Measurements from ENCODE around the gene SRGN. TPM values are rescaled to one million over a fixed set of nuclear protein-coding genes. Genes with fewer than 3 reads are reported as not detected.

Gene SRGN
- total RNA-seq, 6 experiments from 2014 or later, result 128 to 471 (median 424) TPM

DNA sequence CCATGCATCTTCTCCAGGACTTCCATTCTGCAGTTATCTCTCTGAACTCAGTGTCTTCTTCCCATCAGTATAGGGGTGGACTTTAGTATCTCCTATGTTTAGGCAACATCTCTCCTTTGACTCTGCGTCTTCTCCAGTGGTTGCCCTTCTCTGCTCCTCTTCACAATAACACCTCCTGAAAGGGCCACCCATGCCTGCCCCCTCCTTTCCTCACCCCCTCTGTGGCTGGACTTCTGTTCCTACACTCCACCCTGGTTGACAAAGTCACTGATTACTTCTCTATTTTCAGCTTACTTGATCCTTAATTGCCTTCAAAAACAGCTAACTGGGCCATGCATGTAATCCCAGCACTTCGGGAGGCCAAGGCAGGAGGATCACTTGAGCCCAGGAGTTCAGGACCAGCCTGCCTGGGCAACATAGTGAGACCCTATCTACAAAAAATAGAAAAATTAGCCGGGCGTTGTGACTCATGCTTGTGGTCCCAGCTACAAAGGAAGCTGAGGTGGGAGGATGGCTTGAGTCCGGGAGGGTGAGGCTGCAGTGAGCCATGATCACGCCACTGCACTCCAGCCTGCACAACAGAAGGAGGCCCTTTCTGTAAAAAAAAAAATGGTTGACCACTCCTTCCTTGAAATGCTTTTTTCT is 13.7 kb downstream of the SRGN start:
- peaks cover 24% of the 10 kb centered on the region for H3K4me1 Mint-ChIP-seq (ENCODE audit: low read depth)

DNA sequence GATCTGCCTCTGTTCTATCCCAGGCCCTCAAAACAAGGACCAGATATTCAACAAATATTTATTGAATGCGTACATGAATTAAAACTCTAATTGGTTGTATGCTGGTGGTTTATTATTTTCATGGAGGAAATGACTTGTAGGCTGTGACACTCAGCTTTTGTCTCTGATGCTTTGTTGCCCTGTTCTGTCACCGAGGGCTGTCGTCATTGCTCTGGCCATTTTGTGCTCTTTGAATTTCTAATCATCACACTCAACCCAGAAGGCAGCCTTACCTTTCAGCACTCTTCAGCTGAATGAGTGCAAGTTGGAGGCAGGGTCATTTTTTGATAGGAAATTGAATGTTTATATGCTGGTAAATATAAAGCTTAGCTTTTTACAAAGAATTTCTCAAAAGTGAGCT is 14.5 kb downstream of the SRGN start:
- Mint-ChIP-seq H3K9me3 (no peaks in the 10 kb centered on the region), H3K4me3 (peak overlapping the region; percentile 44), H3K4me1 (ENCODE audit: low read depth) (peaks cover 24% of the 10 kb centered on the region), H3K36me3 (ENCODE audit: low read depth) (peaks cover 35% of the 10 kb centered on the region), H3K27me3 (ENCODE audit: insufficient read depth) (peaks cover 8% of the 10 kb centered on the region), H3K27ac (peak overlapping the region; percentile 57; the same call in 1 of the 2 replicates)
- TF ChIP-seq, protein P1, sequence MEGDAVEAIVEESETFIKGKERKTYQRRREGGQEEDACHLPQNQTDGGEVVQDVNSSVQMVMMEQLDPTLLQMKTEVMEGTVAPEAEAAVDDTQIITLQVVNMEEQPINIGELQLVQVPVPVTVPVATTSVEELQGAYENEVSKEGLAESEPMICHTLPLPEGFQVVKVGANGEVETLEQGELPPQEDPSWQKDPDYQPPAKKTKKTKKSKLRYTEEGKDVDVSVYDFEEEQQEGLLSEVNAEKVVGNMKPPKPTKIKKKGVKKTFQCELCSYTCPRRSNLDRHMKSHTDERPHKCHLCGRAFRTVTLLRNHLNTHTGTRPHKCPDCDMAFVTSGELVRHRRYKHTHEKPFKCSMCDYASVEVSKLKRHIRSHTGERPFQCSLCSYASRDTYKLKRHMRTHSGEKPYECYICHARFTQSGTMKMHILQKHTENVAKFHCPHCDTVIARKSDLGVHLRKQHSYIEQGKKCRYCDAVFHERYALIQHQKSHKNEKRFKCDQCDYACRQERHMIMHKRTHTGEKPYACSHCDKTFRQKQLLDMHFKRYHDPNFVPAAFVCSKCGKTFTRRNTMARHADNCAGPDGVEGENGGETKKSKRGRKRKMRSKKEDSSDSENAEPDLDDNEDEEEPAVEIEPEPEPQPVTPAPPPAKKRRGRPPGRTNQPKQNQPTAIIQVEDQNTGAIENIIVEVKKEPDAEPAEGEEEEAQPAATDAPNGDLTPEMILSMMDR (IDR thresholded peaks at IDR 0.05), result no peak
- DNase-seq, result no peak

More for the DNA sequence above, 13.7 kb downstream of the SRGN start:
- DNase-seq, result peak; percentile 44
- no peaks in the 10 kb centered on the region for H3K9me3 Mint-ChIP-seq
- TF ChIP-seq, protein P1 (IDR thresholded peaks at IDR 0.05), result no peak
- H3K4me3 Mint-ChIP-seq, result peak overlapping the region; percentile 44; the same call in 1 of the 2 replicates
- H3K27ac Mint-ChIP-seq, result peak overlapping the region; percentile 57
- H3K27me3 Mint-ChIP-seq (ENCODE audit: insufficient read depth), result peaks cover 8% of the 10 kb centered on the region
- peaks cover 35% of the 10 kb centered on the region for H3K36me3 Mint-ChIP-seq (ENCODE audit: low read depth)

DNA sequence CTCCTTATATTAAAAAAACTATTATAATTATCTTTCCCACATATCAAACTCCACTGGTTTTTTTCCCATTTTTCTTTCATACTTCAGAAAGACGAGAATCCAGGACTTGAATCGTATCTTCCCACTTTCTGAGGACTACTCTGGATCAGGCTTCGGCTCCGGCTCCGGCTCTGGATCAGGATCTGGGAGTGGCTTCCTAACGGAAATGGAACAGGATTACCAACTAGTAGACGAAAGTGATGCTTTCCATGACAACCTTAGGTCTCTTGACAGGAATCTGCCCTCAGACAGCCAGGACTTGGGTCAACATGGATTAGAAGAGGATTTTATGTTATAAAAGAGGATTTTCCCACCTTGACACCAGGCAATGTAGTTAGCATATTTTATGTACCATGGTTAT is 15.9 kb downstream of the SRGN start:
- H3K4me3 Mint-ChIP-seq, result no peak overlapping the region
- H3K4me1 Mint-ChIP-seq (ENCODE audit: low read depth), result peaks cover 24% of the 10 kb centered on the region
- TF ChIP-seq, protein P1 (IDR thresholded peaks at IDR 0.05), result no peak
- peaks cover 28% of the 10 kb centered on the region; the same call in 1 of the 2 replicates for H3K36me3 Mint-ChIP-seq (ENCODE audit: low read depth)
- no peaks in the 10 kb centered on the region for H3K9me3 Mint-ChIP-seq
- DNase-seq, result no peak
- peaks cover 11% of the 10 kb centered on the region for H3K27me3 Mint-ChIP-seq (ENCODE audit: insufficient read depth)
- no peak overlapping the region for H3K27ac Mint-ChIP-seq

DNA sequence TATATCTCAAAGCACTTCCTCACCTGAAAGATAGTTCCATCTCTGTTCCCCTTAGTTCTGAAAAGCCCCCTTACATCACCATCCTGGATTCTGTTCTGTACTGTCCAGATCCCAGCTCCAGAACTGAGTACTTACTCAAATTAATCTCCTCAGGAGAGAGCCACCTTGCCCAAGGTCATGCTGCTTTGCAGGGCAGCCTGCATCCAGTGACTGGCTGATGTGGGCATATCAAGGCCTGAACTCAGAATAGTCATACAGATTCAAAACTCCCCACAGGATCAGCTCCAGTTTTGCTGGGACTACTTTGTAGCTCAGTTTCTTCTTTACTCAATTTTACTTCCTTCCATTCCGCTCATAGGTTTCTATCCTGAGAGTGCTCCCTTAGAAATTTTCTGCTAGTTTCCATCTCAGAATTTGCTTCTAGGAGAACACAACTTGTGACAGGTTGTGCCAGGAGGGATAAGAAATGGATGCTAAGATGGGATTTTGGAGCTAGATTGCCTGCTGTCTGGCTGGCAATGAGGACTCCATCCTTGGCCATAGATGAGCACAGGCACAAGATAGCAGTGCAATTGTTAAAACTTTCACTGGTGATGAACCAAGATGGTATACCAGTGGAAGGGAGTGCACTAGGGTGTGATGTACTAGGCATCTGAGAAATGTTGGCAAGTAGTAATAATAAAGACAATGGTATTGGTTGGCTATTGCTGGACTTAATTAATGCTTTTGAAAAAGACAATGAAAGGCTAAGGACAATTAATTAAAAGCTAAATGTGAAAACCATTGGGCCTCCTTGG is 17.3 kb downstream of the SRGN start:
- no peak overlapping the region for H3K27ac Mint-ChIP-seq
- peaks cover 11% of the 10 kb centered on the region for H3K27me3 Mint-ChIP-seq (ENCODE audit: insufficient read depth)
- TF ChIP-seq, protein P1 (IDR thresholded peaks at IDR 0.05), result no peak
- peaks cover 28% of the 10 kb centered on the region; the same call in 1 of the 2 replicates for H3K36me3 Mint-ChIP-seq (ENCODE audit: low read depth)
- H3K4me3 Mint-ChIP-seq, result no peak overlapping the region
- peaks cover 24% of the 10 kb centered on the region for H3K4me1 Mint-ChIP-seq (ENCODE audit: low read depth)
- DNase-seq, result no peak
- no peaks in the 10 kb centered on the region for H3K9me3 Mint-ChIP-seq

DNA sequence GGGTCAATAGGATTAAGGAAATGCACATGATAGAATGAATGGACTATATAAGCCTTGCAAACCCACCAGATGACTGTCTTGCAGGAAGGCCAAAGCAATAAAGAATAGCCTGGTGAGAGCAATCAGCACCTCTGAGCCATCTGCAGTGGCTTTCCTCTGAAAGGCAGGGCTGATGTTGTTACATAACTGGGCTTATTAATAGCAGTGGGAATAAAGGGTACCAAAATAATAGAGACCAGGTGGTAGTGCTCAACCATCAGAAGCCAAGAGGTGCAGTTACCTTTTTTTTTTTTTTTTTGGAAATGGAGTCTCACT is 19.2 kb downstream of the SRGN start:
- Mint-ChIP-seq H3K36me3 (ENCODE audit: low read depth) (peaks cover 20% of the 10 kb centered on the region; the same call in 1 of the 2 replicates), H3K27me3 (ENCODE audit: insufficient read depth) (peaks cover 8% of the 10 kb centered on the region), H3K9me3 (no peaks in the 10 kb centered on the region), H3K4me3 (no peak overlapping the region), H3K4me1 (ENCODE audit: low read depth) (peaks cover 6% of the 10 kb centered on the region), H3K27ac (no peak overlapping the region)
- TF ChIP-seq, protein P1 (IDR thresholded peaks at IDR 0.05), result no peak
- no peak for DNase-seq
